Measurements from ENCODE around the gene HHAT. TPM values are rescaled to one million over a fixed set of nuclear protein-coding genes. Genes with fewer than 3 reads are reported as not detected.
A peak's percentile ranks its signal among the peaks of the same experiment; 100 is the strongest.

HHAT gene
- total RNA-seq, 2 experiments from 2014 or later = 5.2 to 9.5 TPM

DNA sequence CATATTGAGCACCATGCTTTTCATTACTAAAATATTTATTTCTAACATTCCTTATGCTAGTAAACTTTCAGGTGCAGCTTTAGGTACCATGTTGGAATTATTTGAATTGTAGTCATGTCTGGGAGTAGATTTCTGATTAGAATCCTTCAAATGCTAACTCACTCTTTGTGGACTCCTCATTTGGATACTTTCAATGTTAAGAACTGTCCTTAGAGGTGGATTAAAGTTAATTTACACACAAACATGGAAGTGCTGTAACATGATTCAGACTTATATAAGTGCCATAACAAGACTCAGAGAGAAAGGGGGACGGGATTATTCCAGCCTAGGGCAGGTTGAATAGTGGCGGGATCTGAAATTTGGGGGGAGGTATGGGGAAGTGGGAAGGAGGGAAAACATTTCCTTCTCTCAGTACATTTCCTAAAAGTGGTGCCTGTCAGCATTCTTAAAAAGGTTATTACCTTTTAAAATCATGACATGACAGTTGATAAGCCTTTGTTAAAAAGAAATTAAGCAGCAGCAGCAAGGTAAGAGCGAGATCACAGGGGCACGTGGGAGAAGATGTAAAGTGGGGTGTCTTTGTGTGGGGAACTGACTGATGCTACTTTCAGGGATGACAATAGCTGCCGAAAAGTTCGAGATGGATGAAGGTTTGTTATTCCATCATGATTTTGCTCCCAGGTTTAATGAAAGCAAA lies 44.4 kb downstream of the HHAT start:
- no peak overlapping the region for H3K4me2 ChIP-seq (ENCODE audit: low read length)

DNA sequence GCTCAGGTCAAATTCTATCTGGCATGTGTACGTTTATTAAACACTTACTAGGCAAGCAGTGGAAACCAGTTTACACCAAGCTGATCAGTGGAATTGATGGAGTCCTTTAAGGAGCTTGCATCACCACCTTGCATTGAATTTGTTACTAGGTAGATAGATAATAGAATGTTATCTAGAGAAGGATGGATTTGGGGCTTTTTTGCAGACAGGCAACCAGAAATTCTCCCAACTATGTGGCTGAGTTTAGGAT lies 44.9 kb downstream of the HHAT start:
- Histone ChIP-seq H3K4me2 (ENCODE audit: low read length) (no peak overlapping the region), H3K4me3 (ENCODE audit: low read depth, low read length, poor library complexity, severe bottlenecking) (no peak overlapping the region)
- POLR2A ChIA-PET = interaction anchor here (0.7 to 1.3 kb wide), 3 partner anchors 40 to 51 kb away, joined by 3 read pairs; no protein-coding TSS in a partner anchor

More for the DNA sequence above, 44.4 kb downstream of the HHAT start:
- Histone ChIP-seq H3K4me3 (ENCODE audit: low read depth, low read length, poor library complexity, severe bottlenecking) (no peak overlapping the region), H3K36me3 (ENCODE audit: insufficient read depth, low read length) (no peaks in the 10 kb centered on the region), H2AFZ (ENCODE audit: low read length) (no peak overlapping the region), H3K9me2 (ENCODE audit: insufficient read depth, low read length) (no peaks in the 10 kb centered on the region), H3K9me3 (ENCODE audit: low read length) (no peaks in the 10 kb centered on the region), H3K27ac (ENCODE audit: low read depth, low read length, poor library complexity, severe bottlenecking) (peak overlapping the region; percentile 47), H3K79me2 (ENCODE audit: insufficient read depth, low read depth, low read length) (no peaks in the 10 kb centered on the region), H4K20me1 (ENCODE audit: insufficient read depth, low read length) (no peaks in the 10 kb centered on the region), H3K4me1 (ENCODE audit: insufficient read depth, low read length, poor library complexity, severe bottlenecking) (no peaks in the 10 kb centered on the region)
- intact Hi-C loops (cut with micrococcal nuclease; ENCODE audit: unreplicated experiment) = no loop called here
- ChIA-PET POLR2A (interaction anchor here (0.7 to 1.3 kb wide), 2 partner anchors 39 to 51 kb away, joined by 3 read pairs; no protein-coding TSS in a partner anchor), CTCF (ENCODE audit: unreplicated experiment) (no interaction called here)
- no TSS peak for BruUV-seq (replicated peaks)
- no peak for TF ChIP-seq EZH2phosphoT487 (IDR thresholded peaks at IDR 0.05; ENCODE audit: borderline replicate concordance, low read depth, low read length)
- DNase-seq (ENCODE audit: low spot score) = no peak

DNA sequence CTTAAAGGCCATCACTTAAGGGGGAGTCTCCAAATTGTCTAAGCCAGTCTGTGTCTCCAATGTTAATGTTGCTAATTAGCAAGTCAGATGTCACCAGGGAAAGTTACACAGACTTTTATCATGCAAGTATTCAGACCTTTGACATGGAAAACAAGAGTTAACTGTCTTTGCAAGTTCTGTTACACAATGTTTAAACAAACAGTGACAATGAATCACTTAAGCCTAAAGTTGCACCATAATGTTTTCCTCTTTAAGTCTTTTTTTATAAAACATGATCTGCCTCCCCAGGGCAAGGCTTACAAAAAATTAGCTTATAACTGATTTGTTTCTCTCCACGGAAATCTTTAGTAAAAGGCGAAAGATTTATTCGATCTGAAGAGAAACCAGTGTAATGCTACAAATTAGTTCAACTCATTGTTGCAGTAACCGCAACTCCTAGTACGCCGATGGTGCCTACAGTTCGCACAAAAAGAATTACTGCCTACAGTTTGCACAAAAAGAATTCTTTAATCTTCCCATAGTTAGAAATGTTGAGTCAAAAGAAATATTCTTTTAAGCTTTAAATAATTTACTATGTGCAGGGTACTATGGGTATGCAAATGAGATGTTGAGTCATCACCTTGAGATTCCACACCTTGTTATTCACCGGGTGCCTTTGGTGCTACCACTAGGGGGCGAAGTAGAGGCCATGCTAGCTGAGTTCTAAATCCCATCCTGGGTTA lies 45.3 kb downstream of the HHAT start:
- Histone ChIP-seq H2AFZ (ENCODE audit: low read length) (peak overlapping the region; percentile 7; the same call in 1 of the 2 replicates), H3K9me2 (ENCODE audit: insufficient read depth, low read length) (no peaks in the 10 kb centered on the region), H3K4me2 (ENCODE audit: low read length) (no peak overlapping the region; the same call in 1 of the 2 replicates), H3K27ac (ENCODE audit: low read depth, low read length, poor library complexity, severe bottlenecking) (peak overlapping the region; percentile 47), H3K36me3 (ENCODE audit: insufficient read depth, low read length) (no peaks in the 10 kb centered on the region), H3K79me2 (ENCODE audit: insufficient read depth, low read depth, low read length) (no peaks in the 10 kb centered on the region), H3K4me1 (ENCODE audit: insufficient read depth, low read length, poor library complexity, severe bottlenecking) (no peaks in the 10 kb centered on the region), H3K9me3 (ENCODE audit: low read length) (no peaks in the 10 kb centered on the region), H4K20me1 (ENCODE audit: insufficient read depth, low read length) (no peaks in the 10 kb centered on the region), H3K4me3 (ENCODE audit: low read depth, low read length, poor library complexity, severe bottlenecking) (no peak overlapping the region)
- TF ChIP-seq EZH2phosphoT487 (IDR thresholded peaks at IDR 0.05; ENCODE audit: borderline replicate concordance, low read depth, low read length) = no peak
- TF ChIP-seq, protein P1, sequence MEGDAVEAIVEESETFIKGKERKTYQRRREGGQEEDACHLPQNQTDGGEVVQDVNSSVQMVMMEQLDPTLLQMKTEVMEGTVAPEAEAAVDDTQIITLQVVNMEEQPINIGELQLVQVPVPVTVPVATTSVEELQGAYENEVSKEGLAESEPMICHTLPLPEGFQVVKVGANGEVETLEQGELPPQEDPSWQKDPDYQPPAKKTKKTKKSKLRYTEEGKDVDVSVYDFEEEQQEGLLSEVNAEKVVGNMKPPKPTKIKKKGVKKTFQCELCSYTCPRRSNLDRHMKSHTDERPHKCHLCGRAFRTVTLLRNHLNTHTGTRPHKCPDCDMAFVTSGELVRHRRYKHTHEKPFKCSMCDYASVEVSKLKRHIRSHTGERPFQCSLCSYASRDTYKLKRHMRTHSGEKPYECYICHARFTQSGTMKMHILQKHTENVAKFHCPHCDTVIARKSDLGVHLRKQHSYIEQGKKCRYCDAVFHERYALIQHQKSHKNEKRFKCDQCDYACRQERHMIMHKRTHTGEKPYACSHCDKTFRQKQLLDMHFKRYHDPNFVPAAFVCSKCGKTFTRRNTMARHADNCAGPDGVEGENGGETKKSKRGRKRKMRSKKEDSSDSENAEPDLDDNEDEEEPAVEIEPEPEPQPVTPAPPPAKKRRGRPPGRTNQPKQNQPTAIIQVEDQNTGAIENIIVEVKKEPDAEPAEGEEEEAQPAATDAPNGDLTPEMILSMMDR (conservative IDR thresholded peaks at IDR 0.05; ENCODE audit: low read length) = peak; percentile 90
- DNase-seq (ENCODE audit: low spot score) = peak; percentile 61
- CTCF ChIA-PET (ENCODE audit: unreplicated experiment) = no interaction called here
- TSS peak; percentile 99 for BruUV-seq (replicated peaks)
- POLR2A ChIA-PET = interaction anchor here (0.5 to 1.3 kb wide), 6 partner anchors 10 to 50 kb away, joined by 3 to 5 read pairs (median 3); no protein-coding TSS in a partner anchor
- intact Hi-C loops (cut with micrococcal nuclease; ENCODE audit: unreplicated experiment) = loop anchor here (2.0 kb wide), 1 partner anchor 41 kb away; no protein-coding TSS in a partner anchor

More for the DNA sequence above, 44.9 kb downstream of the HHAT start:
- Histone ChIP-seq H3K79me2 (ENCODE audit: insufficient read depth, low read depth, low read length) (no peaks in the 10 kb centered on the region), H4K20me1 (ENCODE audit: insufficient read depth, low read length) (no peaks in the 10 kb centered on the region), H2AFZ (ENCODE audit: low read length) (peak overlapping the region; percentile 7; the same call in 1 of the 2 replicates), H3K36me3 (ENCODE audit: insufficient read depth, low read length) (no peaks in the 10 kb centered on the region), H3K9me3 (ENCODE audit: low read length) (no peaks in the 10 kb centered on the region), H3K27ac (ENCODE audit: low read depth, low read length, poor library complexity, severe bottlenecking) (peak overlapping the region; percentile 47), H3K4me1 (ENCODE audit: insufficient read depth, low read length, poor library complexity, severe bottlenecking) (no peaks in the 10 kb centered on the region), H3K9me2 (ENCODE audit: insufficient read depth, low read length) (no peaks in the 10 kb centered on the region)
- CTCF ChIA-PET (ENCODE audit: unreplicated experiment) = no interaction called here
- intact Hi-C loops (cut with micrococcal nuclease; ENCODE audit: unreplicated experiment) = no loop called here
- DNase-seq (ENCODE audit: low spot score) = no peak
- no TSS peak for BruUV-seq (replicated peaks)
- TF ChIP-seq EZH2phosphoT487 (IDR thresholded peaks at IDR 0.05; ENCODE audit: borderline replicate concordance, low read depth, low read length) = no peak
- TF ChIP-seq, protein P1 (conservative IDR thresholded peaks at IDR 0.05; ENCODE audit: low read length) = no peak
